HAP-1 (cell line): Measurements from ENCODE around the gene GANAB.
"Not testable (repeated sequence)": the region's sequence is repeated elsewhere in the genome, so short reads cannot be mapped to it uniquely, and the experiment has no call there.

Experiments used
- DNase-seq, 2 experiments: peaks; one replicate each; pipeline ENCODE4 v3.0.0-alpha.2; 2016 to 2020; ENCODE audit warnings: low spot score in 2 of 2
- H3K27me3 ChIP-seq: fragments of 250-450 bp; sonication (Bioruptor Pico); 2 replicates; pipeline ENCODE4 v1.5.1; 2020; ENCODE audit warnings: low read depth, mild to moderate bottlenecking, moderate library complexity
- H3K36me3 ChIP-seq: fragments of 250-450 bp; sonication (Bioruptor Pico); replicated peaks from 2 replicates; pipeline ENCODE4 v1.5.1; 2020; ENCODE audit warnings: mild to moderate bottlenecking
- H3K4me1 ChIP-seq: fragments of 250-450 bp; sonication (Bioruptor Pico); 2 replicates; pipeline ENCODE4 v1.5.1; 2020; ENCODE audit warnings: mild to moderate bottlenecking
- H3K4me3 ChIP-seq: fragments of 250-450 bp; sonication (Bioruptor Pico); 2 replicates; pipeline ENCODE4 v1.5.1; 2020; ENCODE audit warnings: mild to moderate bottlenecking, moderate library complexity
- H3K9me3 ChIP-seq: fragments of 250-450 bp; sonication (Bioruptor Pico); 2 replicates; pipeline ENCODE4 v1.5.1; 2020; ENCODE audit warnings: mild to moderate bottlenecking, moderate library complexity
- in situ Hi-C: fragments of 300-500 bp; cut with MboI; formaldehyde crosslinking; loops from 3 replicates; pipeline ENCODE4 v1.14.3; 2020; ENCODE audit warnings: low sequenced_read_pairs, inconsistent platforms, mixed read lengths

The GANAB gene

DNA sequence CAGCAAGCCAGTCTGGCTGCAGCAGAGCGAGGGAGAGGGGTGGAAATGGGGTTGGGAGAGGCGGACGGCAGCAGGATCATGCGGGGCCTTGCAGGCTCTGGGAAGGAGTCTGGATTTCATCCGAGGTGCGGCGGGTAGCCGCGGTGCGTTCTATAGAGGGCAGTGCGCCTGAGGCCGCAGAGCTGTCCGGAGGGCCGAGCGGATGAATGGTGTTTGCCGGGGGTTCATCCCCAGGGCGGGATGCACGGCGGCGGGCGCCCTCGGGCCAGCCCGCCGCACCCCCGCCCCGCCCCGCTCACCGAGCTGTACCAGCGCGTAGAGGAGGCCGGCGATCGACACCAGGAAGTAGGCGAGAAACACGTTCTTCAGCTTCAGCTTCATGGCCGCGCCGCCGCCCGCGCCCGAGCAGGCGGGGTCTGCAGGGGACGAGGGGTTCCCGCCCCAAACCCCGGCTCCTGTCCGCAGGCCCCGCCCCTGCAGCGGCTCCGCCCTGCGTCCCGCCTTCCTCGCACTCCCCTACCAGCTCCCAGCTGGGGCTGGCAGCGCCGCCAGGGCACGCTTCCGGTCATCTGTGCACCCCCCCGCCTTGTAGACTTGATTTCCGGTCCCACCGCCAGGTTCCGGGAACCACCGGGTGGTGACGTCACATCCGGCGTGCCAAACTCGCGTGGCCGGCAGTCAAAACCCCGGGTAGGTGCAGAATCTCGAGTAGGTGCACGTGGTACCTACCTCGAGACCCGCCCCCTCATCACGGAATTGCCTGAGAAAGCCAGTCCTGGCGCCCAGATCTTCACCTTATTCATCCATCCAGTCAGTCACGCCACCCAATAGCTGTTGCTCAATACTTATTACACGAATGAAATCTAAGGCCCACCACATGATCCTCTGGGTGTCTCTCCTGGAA is 24.6 kb downstream of the GANAB start, which contains the start of gene B3GAT3:
Gene B3GAT3 (minus strand): TSS at position 420 of the 904 bp plus-strand sequence. CDS start 39 bp downstream, at position 381.
- H3K4me1 ChIP-seq, result peaks cover 9% of the 10 kb centered on the region
- H3K4me3 ChIP-seq, result peak within 1 kb of the TSS; percentile 79
- no peaks in the 10 kb centered on the region for H3K27me3 ChIP-seq
- peaks cover 35% of the 10 kb centered on the region for H3K36me3 ChIP-seq
- in situ Hi-C loops, result no loop called here
- DNase-seq, result peak; percentile 96 to 99
- peaks cover 3% of the 10 kb centered on the region; the same call in 1 of the 2 replicates for H3K9me3 ChIP-seq

DNA sequence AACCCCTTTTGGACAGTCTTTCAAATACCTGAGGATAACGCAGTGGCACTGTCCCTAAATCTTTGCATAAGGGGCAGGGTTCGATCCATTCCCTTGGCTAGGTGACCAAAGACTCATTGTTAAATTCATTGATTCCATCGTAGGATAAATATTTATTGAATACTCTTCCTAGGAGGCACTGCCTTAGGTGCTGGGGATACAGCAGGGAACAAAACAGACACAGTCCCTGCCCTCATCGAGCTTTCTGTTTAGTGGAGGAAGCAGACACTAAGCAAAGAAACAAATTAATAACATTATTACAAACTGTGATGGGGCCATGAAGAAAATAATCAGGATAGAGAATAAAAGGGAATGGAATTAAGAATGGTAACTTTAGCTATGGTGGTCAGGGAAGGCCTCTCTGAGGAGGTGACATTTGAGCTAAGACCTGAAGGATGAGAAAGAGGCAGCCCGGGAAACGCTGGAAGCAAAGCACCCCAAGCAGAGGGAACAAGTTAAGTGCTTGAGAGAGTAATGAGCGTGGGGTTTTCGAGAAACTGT is 25.3 kb downstream of the GANAB start:
- Histone ChIP-seq H3K9me3 (peaks cover 3% of the 10 kb centered on the region; the same call in 1 of the 2 replicates), H3K4me3 (peak overlapping the region; percentile 79), H3K4me1 (peaks cover 9% of the 10 kb centered on the region), H3K36me3 (peaks cover 34% of the 10 kb centered on the region), H3K27me3 (no peaks in the 10 kb centered on the region)
- DNase-seq, result no peak
- in situ Hi-C loops, result no loop called here

DNA sequence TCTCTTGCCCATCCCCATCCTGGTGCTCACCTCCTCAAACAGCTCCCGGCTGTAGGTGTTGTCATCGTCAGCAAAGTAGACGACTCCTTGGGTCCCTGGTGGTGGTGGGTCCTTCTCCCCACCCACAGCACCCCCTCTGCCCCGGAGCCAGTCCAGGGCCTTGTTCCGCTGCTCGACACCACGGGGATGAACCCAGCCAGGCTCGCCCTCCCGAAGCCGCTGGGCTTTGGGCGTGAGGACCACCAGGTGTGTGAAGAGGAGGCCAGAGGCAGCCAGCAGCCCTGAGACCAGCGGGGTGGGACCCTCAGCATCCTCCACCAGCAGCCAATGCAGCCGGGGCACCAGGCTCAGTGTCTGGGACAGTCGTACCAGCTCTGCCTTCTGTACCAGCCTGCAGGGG is 29.5 kb downstream of the GANAB start:
- in situ Hi-C loops, H3K4me1 ChIP-seq, DNase-seq, H3K9me3 ChIP-seq, H3K4me3 ChIP-seq, H3K27me3 ChIP-seq: not testable (repeated sequence)
- H3K36me3 ChIP-seq, result peaks cover 23% of the 10 kb centered on the region

DNA sequence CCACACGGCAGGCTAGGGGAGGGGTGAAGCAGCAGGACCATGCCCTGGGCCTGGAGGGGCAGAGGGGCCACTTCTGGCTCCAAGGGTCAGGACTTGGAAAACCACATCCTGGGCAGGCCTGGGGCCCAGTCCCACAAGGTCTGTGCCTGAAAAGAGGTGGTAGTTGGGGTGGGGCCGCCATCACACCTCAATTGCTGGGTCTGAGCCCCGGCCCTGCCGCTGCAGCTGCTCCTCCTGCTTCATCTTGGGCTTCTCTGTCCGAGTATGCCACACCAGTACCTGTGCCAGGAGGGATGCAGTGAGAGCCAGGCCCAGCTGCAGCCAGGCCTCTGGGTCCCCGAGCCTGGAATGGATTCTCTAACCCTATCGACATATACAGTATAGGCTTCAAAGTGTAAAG is 30.9 kb downstream of the GANAB start:
- in situ Hi-C loops, result no loop called here
- no peaks in the 10 kb centered on the region for H3K9me3 ChIP-seq
- H3K36me3 ChIP-seq, result peaks cover 16% of the 10 kb centered on the region
- no peaks in the 10 kb centered on the region for H3K27me3 ChIP-seq
- DNase-seq, result no peak
- H3K4me3 ChIP-seq, result no peak overlapping the region
- H3K4me1 ChIP-seq, result peaks cover 6% of the 10 kb centered on the region

DNA sequence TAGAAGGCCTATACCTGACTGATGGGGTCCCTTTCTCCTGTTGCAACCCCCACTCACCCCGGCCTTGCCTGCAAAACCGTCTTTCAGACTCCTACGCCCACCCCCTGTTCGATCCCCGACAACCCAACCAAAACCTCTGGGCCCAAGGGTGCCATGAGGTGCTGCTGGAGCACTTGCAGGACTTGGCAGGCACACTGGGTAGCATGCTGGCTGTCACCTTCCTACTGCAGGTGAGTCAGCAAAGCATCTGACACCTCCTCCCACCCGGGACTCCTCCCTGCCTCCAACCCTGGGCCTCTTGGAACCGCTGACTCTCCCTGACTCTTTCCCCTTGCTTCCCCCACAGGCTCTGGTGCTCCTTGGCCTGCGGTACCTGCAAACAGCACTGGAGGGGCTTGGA is 32.1 kb downstream of the GANAB start:
- Histone ChIP-seq H3K4me3 (no peak overlapping the region), H3K27me3 (no peaks in the 10 kb centered on the region), H3K36me3 (peaks cover 27% of the 10 kb centered on the region), H3K9me3 (no peaks in the 10 kb centered on the region), H3K4me1 (peaks cover 6% of the 10 kb centered on the region)
- no peak for DNase-seq
- in situ Hi-C loops, result no loop called here

DNA sequence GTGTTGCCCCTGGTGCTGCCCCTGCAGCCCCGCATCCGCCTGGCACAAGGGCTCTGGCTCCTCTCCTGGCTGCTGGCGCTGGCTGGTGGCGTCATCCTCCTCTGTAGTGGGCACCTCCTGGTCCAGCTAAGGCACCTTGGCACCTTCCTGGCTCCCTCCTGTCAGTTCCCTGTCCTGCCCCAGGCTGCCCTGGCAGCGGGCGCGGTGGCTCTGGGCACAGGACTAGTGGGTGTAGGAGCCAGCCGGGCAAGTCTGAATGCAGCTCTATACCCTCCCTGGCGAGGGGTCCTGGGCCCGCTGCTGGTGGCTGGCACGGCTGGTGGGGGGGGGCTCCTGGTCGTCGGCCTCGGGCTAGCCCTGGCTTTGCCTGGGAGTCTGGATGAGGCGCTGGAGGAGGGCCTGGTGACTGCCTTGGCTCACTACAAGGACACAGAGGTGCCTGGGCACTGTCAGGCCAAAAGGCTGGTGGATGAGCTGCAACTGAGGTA is 33.1 kb downstream of the GANAB start:
- in situ Hi-C loops, result no loop called here
- no peak for DNase-seq
- peaks cover 31% of the 10 kb centered on the region for H3K36me3 ChIP-seq
- peaks cover 6% of the 10 kb centered on the region for H3K4me1 ChIP-seq
- no peaks in the 10 kb centered on the region for H3K27me3 ChIP-seq
- H3K4me3 ChIP-seq, result peak overlapping the region; percentile 50
- H3K9me3 ChIP-seq, result no peaks in the 10 kb centered on the region

DNA sequence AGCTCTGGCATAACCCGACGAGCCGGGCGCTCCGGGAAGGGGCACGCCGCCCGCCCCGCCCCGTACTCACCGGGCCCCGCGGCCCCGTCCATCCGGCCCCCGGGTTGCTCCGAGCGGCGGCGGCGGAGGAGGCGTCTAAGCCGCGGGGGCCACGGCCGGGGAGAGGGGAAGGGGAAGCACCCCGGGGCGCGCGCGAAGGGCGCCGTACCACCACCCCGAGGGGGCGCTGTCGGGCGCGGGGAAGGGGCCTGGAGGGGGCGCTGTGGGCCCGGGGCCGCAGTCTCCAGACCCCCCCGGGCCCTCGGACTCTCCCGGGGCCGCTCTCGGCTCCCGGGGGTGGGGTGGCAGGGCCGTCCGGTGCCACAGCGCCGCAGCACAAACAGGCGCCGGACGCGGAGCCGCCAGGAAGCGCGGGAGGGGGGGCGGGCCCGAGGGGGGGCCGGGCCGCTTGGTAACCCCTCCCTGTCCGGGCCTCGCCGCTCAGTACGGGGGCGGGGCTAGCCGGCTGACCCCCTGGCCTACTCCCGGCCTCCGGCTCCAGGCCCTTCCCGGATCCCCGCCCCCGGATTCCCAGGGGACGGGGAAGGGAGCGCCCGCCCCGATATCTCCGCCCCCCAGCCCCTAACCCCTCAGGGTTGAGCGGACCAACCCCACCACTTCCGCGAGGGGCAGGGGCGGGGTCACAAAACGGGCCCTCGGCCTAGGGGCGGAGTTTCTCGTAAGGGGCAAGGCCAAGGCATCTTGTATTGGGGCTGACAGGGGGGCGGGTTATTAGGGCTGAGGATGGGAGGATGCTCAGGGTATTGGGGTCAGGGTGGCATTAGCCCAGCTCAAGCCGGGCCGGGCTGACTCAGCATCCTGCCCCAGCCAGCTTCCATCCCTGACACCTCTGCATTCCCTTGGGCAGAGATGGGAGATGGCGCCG is 33.8 kb downstream of the GANAB start, which contains the start of the genes EML3 and ROM1:
Gene EML3 (minus strand): TSS at position 410 of the 925 bp plus-strand sequence. CDS start 318 bp downstream, at position 92.
Gene ROM1 (plus strand): TSS at position 892 of the 925 bp plus-strand sequence. CDS start 25 bp downstream, at position 917.
- H3K27me3 ChIP-seq, result no peaks in the 10 kb centered on the region
- H3K4me1 ChIP-seq, result peaks cover 6% of the 10 kb centered on the region
- in situ Hi-C loops, result no loop called here
- peak within 1 kb of the TSS; percentile 50 for H3K4me3 ChIP-seq
- no peaks in the 10 kb centered on the region for H3K9me3 ChIP-seq
- peaks cover 36% of the 10 kb centered on the region for H3K36me3 ChIP-seq
- DNase-seq, result peak; percentile 85 to 95

DNA sequence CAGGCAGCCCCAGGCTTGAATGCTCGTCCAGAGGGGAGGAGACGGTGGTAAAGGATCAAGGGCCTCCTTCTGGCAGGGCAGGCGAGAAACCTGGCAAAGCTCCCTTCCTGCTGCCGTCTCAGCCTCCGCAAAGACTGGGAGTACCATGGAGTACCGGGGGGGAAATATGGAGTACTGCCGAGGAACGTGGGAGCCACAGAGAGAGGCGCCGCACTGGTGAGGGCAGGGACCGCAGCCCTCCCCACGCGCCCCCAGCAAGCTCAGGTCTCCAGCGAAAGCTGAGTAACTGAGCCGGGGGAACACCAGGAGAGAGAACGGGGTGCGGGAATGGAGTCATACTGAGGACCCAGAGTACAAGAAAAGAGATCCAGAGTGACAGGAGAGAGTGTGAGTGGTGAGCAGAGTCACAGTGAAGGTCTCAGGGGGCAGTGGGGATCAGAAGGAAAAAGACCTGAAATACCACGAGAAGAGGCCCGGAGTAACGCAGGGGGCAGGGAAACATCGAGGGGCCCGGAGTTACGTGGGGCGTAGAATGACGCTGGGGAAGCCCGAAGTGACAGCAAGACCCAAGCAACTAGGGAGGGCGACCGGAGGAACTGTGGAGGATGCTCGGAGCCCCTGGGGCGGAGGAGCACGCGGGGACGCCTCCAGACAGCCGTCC is 34.6 kb downstream of the GANAB start:
- peak in 1 of 2 experiments; percentile 52 for DNase-seq
- peaks cover 33% of the 10 kb centered on the region for H3K36me3 ChIP-seq
- H3K9me3 ChIP-seq, result no peaks in the 10 kb centered on the region
- in situ Hi-C loops, result no loop called here
- H3K4me3 ChIP-seq, result peak overlapping the region; percentile 50
- H3K4me1 ChIP-seq, result peaks cover 6% of the 10 kb centered on the region
- H3K27me3 ChIP-seq, result no peaks in the 10 kb centered on the region

DNA sequence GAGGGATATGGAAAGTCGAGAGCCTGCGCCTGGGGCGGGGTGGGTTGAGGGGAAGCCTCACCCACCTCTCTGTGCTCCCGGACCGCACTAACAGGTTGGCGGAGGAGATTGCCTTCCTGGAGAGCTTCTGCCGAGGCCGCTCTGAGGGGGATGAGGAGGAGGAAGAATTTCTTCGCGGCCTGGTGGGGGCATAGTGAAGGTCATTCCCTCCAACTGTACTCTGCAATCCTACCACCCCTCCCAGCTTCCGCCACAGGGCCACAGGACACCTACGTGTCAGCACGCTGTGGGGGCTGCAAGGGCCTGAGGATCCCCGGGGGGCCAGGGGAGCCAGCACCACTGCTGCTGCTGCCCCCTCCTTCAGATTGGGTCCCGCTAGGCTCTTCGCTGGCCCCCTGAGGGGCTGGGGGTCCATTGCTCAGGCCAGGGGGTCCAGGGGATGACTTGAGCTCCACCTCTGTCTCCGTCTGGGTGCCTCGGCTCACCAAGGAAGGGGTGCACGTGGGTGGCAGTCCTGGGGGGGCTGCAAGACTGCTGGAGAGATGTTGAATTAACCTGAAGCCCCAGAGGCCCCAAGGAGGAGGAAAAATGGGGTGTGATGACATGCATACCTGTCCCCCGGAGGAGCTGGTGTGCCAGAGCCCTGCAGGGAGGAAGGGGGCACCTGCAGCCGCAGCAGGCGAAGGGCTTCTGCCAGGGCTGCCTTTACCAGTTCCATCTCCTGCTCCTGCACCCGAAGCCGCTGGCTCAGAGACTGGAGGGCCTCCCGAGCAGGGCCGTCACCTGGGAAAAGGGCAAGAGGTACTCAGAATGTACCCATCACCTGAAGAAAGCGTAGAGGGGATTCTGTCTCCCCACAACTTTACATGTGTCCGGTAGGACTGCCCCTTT is 35.4 kb downstream of the GANAB start:
- Histone ChIP-seq H3K36me3 (peaks cover 30% of the 10 kb centered on the region), H3K4me1 (peaks cover 6% of the 10 kb centered on the region)

DNA sequence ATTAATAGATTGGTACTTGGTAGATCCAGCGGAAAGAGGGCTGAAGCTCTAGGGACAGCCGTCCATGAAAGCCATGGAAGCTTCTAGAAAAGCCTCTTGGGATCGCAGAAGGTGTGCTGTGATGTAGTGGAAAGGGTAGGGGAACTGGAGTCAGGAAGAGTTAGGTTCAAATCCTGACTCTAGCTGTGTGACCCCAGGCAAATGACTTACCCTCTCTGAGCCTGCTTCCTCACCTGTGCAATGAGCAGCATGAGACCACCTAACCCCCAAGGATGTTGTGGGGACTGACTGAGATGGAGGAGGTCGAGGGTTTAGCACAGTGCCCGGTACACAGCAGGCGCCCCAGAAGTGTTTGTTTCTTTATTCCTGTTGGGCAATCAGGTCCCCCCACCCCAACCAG is 36.0 kb downstream of the GANAB start:
- H3K27me3 ChIP-seq, result no peaks in the 10 kb centered on the region
- no peak for DNase-seq
- in situ Hi-C loops, result no loop called here
- H3K4me3 ChIP-seq, result no peak overlapping the region
- H3K4me1 ChIP-seq, result peaks cover 6% of the 10 kb centered on the region
- H3K9me3 ChIP-seq, result no peaks in the 10 kb centered on the region
- peaks cover 34% of the 10 kb centered on the region for H3K36me3 ChIP-seq

More for the DNA sequence above, 35.4 kb downstream of the GANAB start:
- DNase-seq, result no peak
- H3K27me3 ChIP-seq, result no peaks in the 10 kb centered on the region
- H3K9me3 ChIP-seq, result no peaks in the 10 kb centered on the region
- in situ Hi-C loops, result no loop called here
- H3K4me3 ChIP-seq, result peak overlapping the region; percentile 50

DNA sequence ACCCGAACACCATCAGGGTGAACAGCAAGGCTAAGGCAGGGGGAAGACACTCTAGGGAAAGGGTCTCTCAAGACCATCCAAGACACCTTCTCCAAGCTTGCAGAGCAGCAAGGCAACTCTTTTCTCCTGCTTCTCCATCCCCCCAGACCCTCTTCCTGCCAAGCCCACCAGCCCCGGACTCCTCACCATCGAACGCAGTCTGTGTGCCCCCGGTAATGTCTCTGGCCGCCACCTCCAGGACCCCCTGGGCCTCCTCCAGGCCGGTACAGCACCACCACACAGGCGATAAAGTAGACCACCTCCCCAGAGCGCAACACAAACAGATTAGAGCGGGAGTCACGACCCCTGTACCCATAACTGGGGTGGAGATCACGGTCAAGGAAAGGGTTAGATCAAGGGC is 37.6 kb downstream of the GANAB start:
- H3K27me3 ChIP-seq, result no peaks in the 10 kb centered on the region
- H3K4me1 ChIP-seq, result peaks cover 6% of the 10 kb centered on the region
- H3K4me3 ChIP-seq, result no peak overlapping the region
- H3K36me3 ChIP-seq, result peaks cover 45% of the 10 kb centered on the region
- H3K9me3 ChIP-seq, result no peaks in the 10 kb centered on the region
- no peak for DNase-seq
- in situ Hi-C loops, result no loop called here

DNA sequence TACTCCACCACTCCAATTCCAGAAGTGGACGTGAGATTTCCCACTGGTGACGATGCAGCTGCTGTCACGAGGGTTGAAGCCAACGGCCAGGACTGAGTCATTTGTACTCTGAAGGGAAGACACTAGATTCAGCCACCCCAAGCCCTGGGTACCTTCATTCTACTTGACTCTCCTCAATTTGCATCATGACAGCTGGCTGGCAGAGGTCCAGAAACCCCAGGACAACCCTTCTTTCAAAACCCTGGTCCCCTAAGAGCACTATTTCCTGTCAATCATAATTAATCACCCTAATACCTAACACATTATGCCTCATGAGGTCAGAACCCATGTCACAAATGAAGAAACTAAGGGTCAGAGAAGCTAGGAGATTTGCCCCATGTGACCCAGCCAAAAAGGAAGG is 38.7 kb downstream of the GANAB start:
- Histone ChIP-seq H3K36me3 (peaks cover 55% of the 10 kb centered on the region), H3K4me3 (no peak overlapping the region), H3K4me1 (peaks cover 6% of the 10 kb centered on the region), H3K27me3 (no peaks in the 10 kb centered on the region), H3K9me3 (no peaks in the 10 kb centered on the region)
- in situ Hi-C loops, result no loop called here
- DNase-seq, result no peak
